ENCODE measurements around the gene NEDD4L.

NEDD4L gene

GRCh38 chr18:58254873-58255511, 211.0 kb downstream of the NEDD4L start:
- ATAC-seq, result no peak

DNA sequence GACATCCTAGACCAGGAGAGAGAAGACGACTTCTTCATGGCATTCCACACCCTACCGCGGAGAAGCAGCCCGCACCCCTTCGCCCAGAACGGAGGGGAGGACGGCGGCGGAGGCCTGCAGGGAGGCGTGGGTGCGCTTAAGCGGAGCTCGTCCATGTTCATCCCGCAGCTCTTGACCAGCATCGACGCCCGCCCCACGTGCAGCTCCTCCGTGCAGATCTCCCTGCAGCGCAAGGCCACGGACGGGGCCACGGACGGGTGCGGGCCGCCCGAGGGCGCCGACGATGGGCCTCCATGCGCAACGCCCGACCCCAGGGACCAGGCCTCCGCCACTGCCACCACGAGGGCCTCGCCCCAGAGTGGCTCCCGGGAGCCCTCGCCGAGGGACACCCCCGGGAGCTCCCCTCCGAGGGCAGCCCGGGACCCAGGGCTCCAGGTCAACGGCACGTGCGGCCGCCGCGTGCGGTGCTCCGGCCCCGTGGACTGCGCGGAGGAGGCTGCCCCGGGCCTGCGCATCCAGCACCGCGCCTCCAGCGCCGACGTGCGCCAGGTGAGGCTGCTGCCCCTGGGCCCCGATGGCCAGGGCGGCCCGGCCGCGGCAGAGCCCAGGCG, 211.8 kb downstream of the NEDD4L start:
- ATAC-seq, result no peak
- no peak for TF ChIP-seq BACH2 (CRISPR knock-in tag; IDR thresholded peaks at IDR 0.05; ENCODE audit: borderline replicate concordance)
- TF ChIP-seq RARB (CRISPR knock-in tag; IDR thresholded peaks at IDR 0.05), result no peak
- TF ChIP-seq TSHZ2 (CRISPR knock-in tag; IDR thresholded peaks at IDR 0.05), result no peak
- no peak for TF ChIP-seq TOX (CRISPR knock-in tag; IDR thresholded peaks at IDR 0.05; ENCODE audit: borderline replicate concordance)

More at GRCh38 chr18:58254873-58255511, 211.0 kb downstream of the NEDD4L start:
- TF ChIP-seq ZFP3 (CRISPR knock-in tag; IDR thresholded peaks at IDR 0.05) (no peak), TOX (CRISPR knock-in tag; IDR thresholded peaks at IDR 0.05; ENCODE audit: borderline replicate concordance) (no peak), PPARA (CRISPR knock-in tag; IDR thresholded peaks at IDR 0.05; ENCODE audit: borderline replicate concordance) (no peak), GLIS3 (CRISPR knock-in tag; IDR thresholded peaks at IDR 0.05) (no peak), BACH2 (CRISPR knock-in tag; IDR thresholded peaks at IDR 0.05; ENCODE audit: borderline replicate concordance) (no peak), ZNF565 (CRISPR knock-in tag; conservative IDR thresholded peaks at IDR 0.05; ENCODE audit: low read depth) (no peak), PATZ1 (CRISPR knock-in tag; IDR thresholded peaks at IDR 0.05; ENCODE audit: borderline replicate concordance) (no peak), ARNTL (CRISPR knock-in tag; IDR thresholded peaks at IDR 0.05; ENCODE audit: borderline replicate concordance, low read depth) (no peak)
- TF ChIP-seq, protein P1, sequence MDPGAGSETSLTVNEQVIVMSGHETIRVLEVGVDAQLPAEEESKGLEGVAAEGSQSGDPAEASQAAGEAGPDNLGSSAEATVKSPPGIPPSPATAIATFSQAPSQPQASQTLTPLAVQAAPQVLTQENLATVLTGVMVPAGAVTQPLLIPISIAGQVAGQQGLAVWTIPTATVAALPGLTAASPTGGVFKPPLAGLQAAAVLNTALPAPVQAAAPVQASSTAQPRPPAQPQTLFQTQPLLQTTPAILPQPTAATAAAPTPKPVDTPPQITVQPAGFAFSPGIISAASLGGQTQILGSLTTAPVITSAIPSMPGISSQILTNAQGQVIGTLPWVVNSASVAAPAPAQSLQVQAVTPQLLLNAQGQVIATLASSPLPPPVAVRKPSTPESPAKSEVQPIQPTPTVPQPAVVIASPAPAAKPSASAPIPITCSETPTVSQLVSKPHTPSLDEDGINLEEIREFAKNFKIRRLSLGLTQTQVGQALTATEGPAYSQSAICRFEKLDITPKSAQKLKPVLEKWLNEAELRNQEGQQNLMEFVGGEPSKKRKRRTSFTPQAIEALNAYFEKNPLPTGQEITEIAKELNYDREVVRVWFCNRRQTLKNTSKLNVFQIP (CRISPR knock-in tag; IDR thresholded peaks at IDR 0.05; ENCODE audit: borderline replicate concordance, low read depth), result no peak

- no peak for TF ChIP-seq PPARA (CRISPR knock-in tag; IDR thresholded peaks at IDR 0.05; ENCODE audit: borderline replicate concordance)
- TF ChIP-seq TSHZ2 (CRISPR knock-in tag; IDR thresholded peaks at IDR 0.05), result no peak
- no peak for TF ChIP-seq TCF4 (CRISPR knock-in tag; IDR thresholded peaks at IDR 0.05; ENCODE audit: borderline replicate concordance)
- TF ChIP-seq GLIS3 (CRISPR knock-in tag; IDR thresholded peaks at IDR 0.05), result no peak
- no peak for TF ChIP-seq ESRRG (CRISPR knock-in tag; IDR thresholded peaks at IDR 0.05)
- TF ChIP-seq BACH2 (CRISPR knock-in tag; IDR thresholded peaks at IDR 0.05; ENCODE audit: borderline replicate concordance), result no peak
- no peak for TF ChIP-seq CSDC2 (CRISPR knock-in tag; IDR thresholded peaks at IDR 0.05)
- no peak for TF ChIP-seq ISL1 (CRISPR knock-in tag; IDR thresholded peaks at IDR 0.05)
- no peak for TF ChIP-seq RARB (CRISPR knock-in tag; IDR thresholded peaks at IDR 0.05)
- TF ChIP-seq ZNF565 (CRISPR knock-in tag; conservative IDR thresholded peaks at IDR 0.05; ENCODE audit: low read depth), result no peak
- TF ChIP-seq TOX (CRISPR knock-in tag; IDR thresholded peaks at IDR 0.05; ENCODE audit: borderline replicate concordance), result no peak
- TF ChIP-seq, protein P1 (CRISPR knock-in tag; IDR thresholded peaks at IDR 0.05; ENCODE audit: borderline replicate concordance, low read depth), result no peak
- ATAC-seq, result no peak
These were observed 212.5 kb downstream of the NEDD4L start for GRCh38 chr18:58256316-58257080.
